ENCODE data around the gene CMSS1. TPM values are rescaled to one million over a fixed set of nuclear protein-coding genes. Genes with fewer than 3 reads are reported as not detected.
A peak's percentile ranks its signal among the peaks of the same experiment; 100 is the strongest.

Gene CMSS1
- polyA plus RNA-seq, 1 of the 3 experiments (the other 2 are of a cell fraction) = 9.1 TPM

- Histone ChIP-seq H3K36me3 (replicated peaks in 1 of 2; ENCODE audit: control insufficient read depth in 1 of 2, insufficient read depth in 2 of 2, low read length in 1 of 2) (no peaks in the 10 kb centered on the region), H2AFZ (ENCODE audit: low read depth) (no peak overlapping the region), H3K9ac (no peak overlapping the region), H3K27me3 (ENCODE audit: insufficient read depth) (no peaks in the 10 kb centered on the region), H3F3A (replicated peaks; ENCODE audit: insufficient read depth) (peaks cover 31% of the 10 kb centered on the region), H3K27ac (ENCODE audit: low read depth in 2 of 2, low read length in 1 of 2) (peak overlapping the region in 1 of 2 experiments; percentile 76; a peak in 3 of 4 replicates), H4K20me1 (ENCODE audit: insufficient read depth) (no peaks in the 10 kb centered on the region), H3K4me1 (ENCODE audit: control insufficient read depth in 1 of 2, insufficient read depth in 2 of 2, low read depth in 1 of 2, low read length in 1 of 2) (peaks cover 7 to 37% of the 10 kb centered on the region in 2 experiments), H3K79me2 (ENCODE audit: insufficient read depth) (no peaks in the 10 kb centered on the region), H3K9me3 (no peaks in the 10 kb centered on the region), H3K4me2 (0 out of 2 replicates have a peak overlapping the region, but pooled peaks have one; percentile 24), H3K4me3 (ENCODE audit: low read depth in 2 of 2, low read length in 1 of 2) (no peak overlapping the region), H3K9me2 (no peaks in the 10 kb centered on the region)
- WGBS (ENCODE audit: low lambda C conversion rate) = 92% methylated on average over 4 of the region's 4 CpGs
- TF ChIP-seq, protein P1, sequence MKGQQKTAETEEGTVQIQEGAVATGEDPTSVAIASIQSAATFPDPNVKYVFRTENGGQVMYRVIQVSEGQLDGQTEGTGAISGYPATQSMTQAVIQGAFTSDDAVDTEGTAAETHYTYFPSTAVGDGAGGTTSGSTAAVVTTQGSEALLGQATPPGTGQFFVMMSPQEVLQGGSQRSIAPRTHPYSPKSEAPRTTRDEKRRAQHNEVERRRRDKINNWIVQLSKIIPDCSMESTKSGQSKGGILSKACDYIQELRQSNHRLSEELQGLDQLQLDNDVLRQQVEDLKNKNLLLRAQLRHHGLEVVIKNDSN (IDR thresholded peaks at IDR 0.05; ENCODE audit: borderline replicate concordance, low read depth) = no peak
- TF ChIP-seq MEF2A (IDR thresholded peaks at IDR 0.05; ENCODE audit: borderline replicate concordance, low read depth) (no peak), FOXJ3 (CRISPR knock-in tag; IDR thresholded peaks at IDR 0.05) (no peak), CHD2 (IDR thresholded peaks at IDR 0.05; ENCODE audit: low read length, partially characterized antibody) (no peak), YY1 (IDR thresholded peaks at IDR 0.05; ENCODE audit: low read depth) (no peak), TAF1 (IDR thresholded peaks at IDR 0.05; ENCODE audit: borderline replicate concordance, low read depth, low read length) (no peak), EZH2phosphoT487 (IDR thresholded peaks at IDR 0.05; ENCODE audit: borderline replicate concordance, low read depth) (no peak), MXI1 (IDR thresholded peaks at IDR 0.05; ENCODE audit: low read depth, low read length) (no peak)
- TF ChIP-seq, protein P2, sequence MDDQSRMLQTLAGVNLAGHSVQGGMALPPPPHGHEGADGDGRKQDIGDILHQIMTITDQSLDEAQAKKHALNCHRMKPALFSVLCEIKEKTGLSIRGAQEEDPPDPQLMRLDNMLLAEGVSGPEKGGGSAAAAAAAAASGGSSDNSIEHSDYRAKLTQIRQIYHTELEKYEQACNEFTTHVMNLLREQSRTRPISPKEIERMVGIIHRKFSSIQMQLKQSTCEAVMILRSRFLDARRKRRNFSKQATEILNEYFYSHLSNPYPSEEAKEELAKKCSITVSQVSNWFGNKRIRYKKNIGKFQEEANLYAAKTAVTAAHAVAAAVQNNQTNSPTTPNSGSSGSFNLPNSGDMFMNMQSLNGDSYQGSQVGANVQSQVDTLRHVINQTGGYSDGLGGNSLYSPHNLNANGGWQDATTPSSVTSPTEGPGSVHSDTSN (IDR thresholded peaks at IDR 0.05) = no peak
- TF ChIP-seq, protein P3, sequence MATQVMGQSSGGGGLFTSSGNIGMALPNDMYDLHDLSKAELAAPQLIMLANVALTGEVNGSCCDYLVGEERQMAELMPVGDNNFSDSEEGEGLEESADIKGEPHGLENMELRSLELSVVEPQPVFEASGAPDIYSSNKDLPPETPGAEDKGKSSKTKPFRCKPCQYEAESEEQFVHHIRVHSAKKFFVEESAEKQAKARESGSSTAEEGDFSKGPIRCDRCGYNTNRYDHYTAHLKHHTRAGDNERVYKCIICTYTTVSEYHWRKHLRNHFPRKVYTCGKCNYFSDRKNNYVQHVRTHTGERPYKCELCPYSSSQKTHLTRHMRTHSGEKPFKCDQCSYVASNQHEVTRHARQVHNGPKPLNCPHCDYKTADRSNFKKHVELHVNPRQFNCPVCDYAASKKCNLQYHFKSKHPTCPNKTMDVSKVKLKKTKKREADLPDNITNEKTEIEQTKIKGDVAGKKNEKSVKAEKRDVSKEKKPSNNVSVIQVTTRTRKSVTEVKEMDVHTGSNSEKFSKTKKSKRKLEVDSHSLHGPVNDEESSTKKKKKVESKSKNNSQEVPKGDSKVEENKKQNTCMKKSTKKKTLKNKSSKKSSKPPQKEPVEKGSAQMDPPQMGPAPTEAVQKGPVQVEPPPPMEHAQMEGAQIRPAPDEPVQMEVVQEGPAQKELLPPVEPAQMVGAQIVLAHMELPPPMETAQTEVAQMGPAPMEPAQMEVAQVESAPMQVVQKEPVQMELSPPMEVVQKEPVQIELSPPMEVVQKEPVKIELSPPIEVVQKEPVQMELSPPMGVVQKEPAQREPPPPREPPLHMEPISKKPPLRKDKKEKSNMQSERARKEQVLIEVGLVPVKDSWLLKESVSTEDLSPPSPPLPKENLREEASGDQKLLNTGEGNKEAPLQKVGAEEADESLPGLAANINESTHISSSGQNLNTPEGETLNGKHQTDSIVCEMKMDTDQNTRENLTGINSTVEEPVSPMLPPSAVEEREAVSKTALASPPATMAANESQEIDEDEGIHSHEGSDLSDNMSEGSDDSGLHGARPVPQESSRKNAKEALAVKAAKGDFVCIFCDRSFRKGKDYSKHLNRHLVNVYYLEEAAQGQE (IDR thresholded peaks at IDR 0.05; ENCODE audit: low read depth, low read length) = no peak
- no peak for DNase-seq
- ChIA-PET POLR2A (no interaction called here), CTCF (interaction anchor here (1.0 to 1.3 kb wide), 3 partner anchors 16 to 172 kb away, joined by 4 to 5 read pairs (median 4); no protein-coding TSS in a partner anchor)
These were observed 186.2 kb downstream of the CMSS1 start for GRCh38 chr3:100003609-100004503.

Data from SK-N-SH (cell line).